Fibroblast of skin of right quadriceps (primary cell): Measurements from ENCODE around the gene CTNNAL1.

ENCODE experiments used
- DNase-seq: peaks from one replicate; pipeline ENCODE4 v3.0.0-alpha.2; 2013

CTNNAL1 gene

GRCh38 chr9:109027176-109027575 lies 13.9 kb upstream of the CTNNAL1 start:
- no peak for DNase-seq

- DNase-seq = no peak
Measured at GRCh38 chr9:109026306-109026705, 13.0 kb upstream of the CTNNAL1 start.

- DNase-seq = no peak
Measured at GRCh38 chr9:109022873-109023272, 9.6 kb upstream of the CTNNAL1 start.

GRCh38 chr9:109020581-109021511 lies 7.5 kb upstream of the CTNNAL1 start:
- DNase-seq = no peak

- DNase-seq = no peak
Measured at GRCh38 chr9:109020113-109020512, 6.8 kb upstream of the CTNNAL1 start.

- DNase-seq = no peak
Measured at GRCh38 chr9:109019420-109019819, 6.1 kb upstream of the CTNNAL1 start.

GRCh38 chr9:109017493-109017892 lies 4.2 kb upstream of the CTNNAL1 start:
- no peak for DNase-seq

- no peak for DNase-seq
Measured at GRCh38 chr9:109017061-109017460, 3.8 kb upstream of the CTNNAL1 start.

GRCh38 chr9:109016132-109016531 lies 2.8 kb upstream of the CTNNAL1 start:
- DNase-seq = no peak

- DNase-seq = no peak
Measured at GRCh38 chr9:109014608-109015280, 1.4 kb upstream of the CTNNAL1 start.

- DNase-seq = peak; percentile 81
Measured at GRCh38 chr9:109013679-109014607, 644 bp upstream of the CTNNAL1 start.

- peak; percentile 96 for DNase-seq
Measured at GRCh38 chr9:109012009-109012875, 1.1 kb downstream of the CTNNAL1 start.

GRCh38 chr9:109011231-109011671 lies 2.0 kb downstream of the CTNNAL1 start:
- peak; percentile 11 for DNase-seq

GRCh38 chr9:109010746-109011145 lies 2.6 kb downstream of the CTNNAL1 start:
- peak; percentile 75 for DNase-seq

- no peak for DNase-seq
Measured at GRCh38 chr9:109005678-109006077, 7.6 kb downstream of the CTNNAL1 start.

- DNase-seq = no peak
Measured at GRCh38 chr9:109003116-109003515, 10.2 kb downstream of the CTNNAL1 start.

- DNase-seq = no peak
Measured at GRCh38 chr9:109002141-109002540, 11.2 kb downstream of the CTNNAL1 start.

- DNase-seq = peak; percentile 90
Measured at GRCh38 chr9:109001275-109001676, 12.0 kb downstream of the CTNNAL1 start.

- no peak for DNase-seq
Measured at GRCh38 chr9:108997112-108997511, 16.2 kb downstream of the CTNNAL1 start.

GRCh38 chr9:108996643-108997042 lies 16.7 kb downstream of the CTNNAL1 start:
- no peak for DNase-seq

GRCh38 chr9:108994695-108995094 lies 18.6 kb downstream of the CTNNAL1 start:
- DNase-seq = peak; percentile 21

- DNase-seq = no peak
Measured at GRCh38 chr9:108991479-108991878, 21.8 kb downstream of the CTNNAL1 start.
